Trophoblast cell (in vitro differentiated cells and primary cell): ENCODE measurements around the gene SH3BP5L.

Experiments
- DNase-seq, 2 donors: peaks; one replicate each; pipeline ENCODE4 v3.0.0-alpha.2; 2016
- H2AFZ ChIP-seq: 2 replicates; pipeline ENCODE4 v1.6.1; 2013; ENCODE audit warnings: low read length, moderate library complexity, mild to moderate bottlenecking; ENCODE audit not compliant: insufficient read depth, poor library complexity
- H2AK5ac ChIP-seq: 2 replicates; pipeline ENCODE4 v1.6.1; 2013; ENCODE audit warnings: mild to moderate bottlenecking, low read length
- H2BK120ac ChIP-seq: 2 replicates; pipeline ENCODE4 v1.6.1; 2013; ENCODE audit warnings: low read length, mild to moderate bottlenecking, moderate library complexity; ENCODE audit not compliant: insufficient read depth, poor library complexity
- H2BK12ac ChIP-seq: 2 replicates; pipeline ENCODE4 v1.6.1; 2013; ENCODE audit warnings: mild to moderate bottlenecking, low read length, moderate library complexity
- H2BK5ac ChIP-seq: 2 replicates; pipeline ENCODE4 v1.6.1; 2013; ENCODE audit warnings: low read length, low read depth, moderate library complexity, mild to moderate bottlenecking; ENCODE audit not compliant: poor library complexity
- H3K14ac ChIP-seq: 2 replicates; pipeline ENCODE4 v1.6.1; 2013; ENCODE audit warnings: mild to moderate bottlenecking, low read length
- H3K18ac ChIP-seq: 2 replicates; pipeline ENCODE4 v1.6.1; 2013; ENCODE audit warnings: mild to moderate bottlenecking, low read length
- H3K23ac ChIP-seq: 2 replicates; pipeline ENCODE4 v1.6.1; 2013; ENCODE audit warnings: low read length
- H3K27ac ChIP-seq: 2 replicates; pipeline ENCODE4 v1.5.1; 2013; ENCODE audit warnings: low read depth, mild to moderate bottlenecking, inconsistent platforms, low read length, moderate library complexity
- H3K27me3 ChIP-seq: 2 replicates; pipeline ENCODE4 v1.6.1; 2013; ENCODE audit warnings: inconsistent platforms, mild to moderate bottlenecking, low read length, moderate library complexity; ENCODE audit not compliant: insufficient read depth
- H3K36me3 ChIP-seq, 2 experiments: 1 replicate in 1 of 2; 2 replicates in 1 of 2; pipeline ENCODE4 v1.6.1; 2013; ENCODE audit warnings: low read length in 2 of 2, mild to moderate bottlenecking in 2 of 2, moderate library complexity in 1 of 2; ENCODE audit not compliant: insufficient read depth in 2 of 2, control insufficient read depth in 1 of 2
- H3K4ac ChIP-seq: 2 replicates; pipeline ENCODE4 v1.6.1; 2013; ENCODE audit warnings: low read depth, mild to moderate bottlenecking, low read length, moderate library complexity
- H3K4me1 ChIP-seq, 2 experiments: 1 replicate in 1 of 2; 2 replicates in 1 of 2; pipeline ENCODE4 v1.6.1; 2013; ENCODE audit warnings: low read length in 2 of 2, mild to moderate bottlenecking in 2 of 2, moderate library complexity in 1 of 2; ENCODE audit not compliant: insufficient read depth in 2 of 2, control insufficient read depth in 1 of 2
- H3K4me2 ChIP-seq: 2 replicates; pipeline ENCODE4 v1.6.1; 2013; ENCODE audit warnings: inconsistent platforms, mild to moderate bottlenecking, low read length, moderate library complexity
- H3K4me3 ChIP-seq: 2 replicates; pipeline ENCODE4 v1.5.1; 2013; ENCODE audit warnings: mild to moderate bottlenecking, low read depth, low read length, inconsistent platforms
- H3K79me1 ChIP-seq: one replicate; pipeline ENCODE4 v1.6.1; 2013; ENCODE audit warnings: low read length
- H3K79me2 ChIP-seq: 2 replicates; pipeline ENCODE4 v1.6.1; 2013; ENCODE audit warnings: low read length, mild to moderate bottlenecking; ENCODE audit not compliant: control insufficient read depth, insufficient read depth, poor library complexity
- H3K9ac ChIP-seq: 2 replicates; pipeline ENCODE4 v1.6.1; 2013; ENCODE audit warnings: mild to moderate bottlenecking, low read length
- H3K9me3 ChIP-seq: 2 replicates; pipeline ENCODE4 v1.6.1; 2013; ENCODE audit warnings: low read depth, mild to moderate bottlenecking, control low read depth, inconsistent platforms, low read length; ENCODE audit not compliant: insufficient read depth
- H4K12ac ChIP-seq: 2 replicates; pipeline ENCODE4 v1.6.1; 2013; ENCODE audit warnings: low read depth, mild to moderate bottlenecking, low read length, moderate library complexity
- H4K8ac ChIP-seq: 2 replicates; pipeline ENCODE4 v1.6.1; 2013; ENCODE audit warnings: low read depth, mild to moderate bottlenecking, low read length, moderate library complexity
- H4K91ac ChIP-seq: one replicate; pipeline ENCODE4 v1.6.1; 2013; ENCODE audit warnings: low read depth, mild to moderate bottlenecking, low read length, moderate library complexity
- WGBS: extraction: QIAGEN DNeasy Blood & Tissue Kit; methylation state at CpG from one replicate; pipeline ENCODE4 v1.1.7; 2013; ENCODE audit warnings: missing lambda C conversion rate; ENCODE audit not compliant: insufficient read length, insufficient coverage; ENCODE audit errors: extremely low coverage; 5-methylcytosine and 5-hydroxymethylcytosine counted together

SH3BP5L gene

GRCh38 chr1:248871837-248872401 is 46.2 kb upstream of the SH3BP5L start:
- H3K23ac ChIP-seq: no peak overlapping the region
- peak; percentile 45 to 86 for DNase-seq
- H3K4me3 ChIP-seq: no peak overlapping the region
- WGBS: no CpG with 5 or more reads among the region's 3 CpGs
- H3K79me2 ChIP-seq: no peaks in the 10 kb centered on the region
- H4K8ac ChIP-seq: no peak overlapping the region
- no peak overlapping the region for H2AK5ac ChIP-seq
- no peak overlapping the region for H3K18ac ChIP-seq
- peaks cover 0 to 3% of the 10 kb centered on the region in 2 experiments for H3K4me1 ChIP-seq
- no peaks in the 10 kb centered on the region for H3K9me3 ChIP-seq
- peak overlapping the region; percentile 22 for H3K14ac ChIP-seq
- H3K4me2 ChIP-seq: no peak overlapping the region
- peaks cover 4% of the 10 kb centered on the region for H3K79me1 ChIP-seq
- H3K27ac ChIP-seq: no peak overlapping the region
- H2BK12ac ChIP-seq: no peak overlapping the region
- H2BK5ac ChIP-seq: no peak overlapping the region
- no peak overlapping the region for H2BK120ac ChIP-seq
- no peak overlapping the region for H4K91ac ChIP-seq
- no peaks in the 10 kb centered on the region for H3K27me3 ChIP-seq
- peak overlapping the region; percentile 50 for H4K12ac ChIP-seq
- no peak overlapping the region for H3K9ac ChIP-seq
- H3K4ac ChIP-seq: no peak overlapping the region
- no peaks in the 10 kb centered on the region for H3K36me3 ChIP-seq
- no peak overlapping the region for H2AFZ ChIP-seq

- WGBS: no CpG with 5 or more reads among the region's 46 CpGs
- Histone ChIP-seq H3K27me3 (no peaks in the 10 kb centered on the region), H3K18ac (no peak overlapping the region), H2BK120ac (no peak overlapping the region), H3K14ac (peak overlapping the region; percentile 16), H3K23ac (no peak overlapping the region), H4K12ac (no peak overlapping the region), H2AFZ (peak overlapping the region; percentile 78), H3K4me3 (peak overlapping the region; percentile 70), H2BK12ac (no peak overlapping the region), H2BK5ac (no peak overlapping the region), H3K36me3 (no peaks in the 10 kb centered on the region), H4K91ac (peak overlapping the region; percentile 29), H3K4me1 (peaks cover 8 to 13% of the 10 kb centered on the region in 2 experiments), H3K4me2 (peak overlapping the region; percentile 99), H4K8ac (peak overlapping the region; percentile 80), H3K4ac (no peak overlapping the region), H2AK5ac (no peak overlapping the region), H3K27ac (no peak overlapping the region), H3K79me1 (peaks cover 11% of the 10 kb centered on the region), H3K79me2 (peaks cover 8% of the 10 kb centered on the region), H3K9me3 (peaks cover 4% of the 10 kb centered on the region), H3K9ac (peak overlapping the region; percentile 72)
- DNase-seq: peak; percentile 63 to 86
These were observed 37.5 kb upstream of the SH3BP5L start for GRCh38 chr1:248862998-248863881.

DNA sequence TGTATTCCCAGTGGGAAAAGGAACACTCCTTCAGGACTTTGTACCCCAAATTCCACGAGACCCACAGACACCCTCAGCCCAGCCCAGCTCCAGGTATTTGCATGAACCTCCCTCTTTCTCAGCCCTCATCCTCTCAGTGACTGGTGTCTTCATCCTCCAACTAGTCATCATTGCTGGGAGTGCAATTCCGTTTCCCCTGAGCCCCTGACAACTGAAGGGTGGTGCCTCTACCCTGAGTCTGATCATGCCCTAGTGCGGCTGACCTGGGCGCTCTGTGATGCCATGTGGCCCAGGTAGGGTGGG is 36.9 kb upstream of the SH3BP5L start:
- peaks cover 12 to 16% of the 10 kb centered on the region in 2 experiments for H3K4me1 ChIP-seq
- H4K8ac ChIP-seq: peak overlapping the region; percentile 78
- no peak overlapping the region for H3K9ac ChIP-seq
- H3K14ac ChIP-seq: peak overlapping the region; percentile 16
- H3K4me3 ChIP-seq: peak overlapping the region; percentile 70
- H3K23ac ChIP-seq: no peak overlapping the region
- peaks cover 17% of the 10 kb centered on the region for H3K79me1 ChIP-seq
- H3K79me2 ChIP-seq: peaks cover 13% of the 10 kb centered on the region
- peak overlapping the region; percentile 3 for H4K91ac ChIP-seq
- WGBS: no CpG with 5 or more reads among the region's 4 CpGs
- H3K4ac ChIP-seq: no peak overlapping the region
- DNase-seq: no peak
- H3K36me3 ChIP-seq: no peaks in the 10 kb centered on the region
- no peak overlapping the region for H4K12ac ChIP-seq
- H2AFZ ChIP-seq: peak overlapping the region; percentile 68
- H2AK5ac ChIP-seq: no peak overlapping the region
- H3K18ac ChIP-seq: no peak overlapping the region
- H3K27ac ChIP-seq: no peak overlapping the region
- H2BK12ac ChIP-seq: no peak overlapping the region
- peak overlapping the region; percentile 99 for H3K4me2 ChIP-seq
- no peak overlapping the region for H2BK120ac ChIP-seq
- H2BK5ac ChIP-seq: no peak overlapping the region
- H3K9me3 ChIP-seq: peaks cover 5% of the 10 kb centered on the region
- no peaks in the 10 kb centered on the region for H3K27me3 ChIP-seq

GRCh38 chr1:248861616-248862015 is 35.9 kb upstream of the SH3BP5L start:
- H3K4ac ChIP-seq: no peak overlapping the region
- H3K9me3 ChIP-seq: peaks cover 5% of the 10 kb centered on the region
- H3K4me3 ChIP-seq: no peak overlapping the region
- H2AFZ ChIP-seq: no peak overlapping the region
- H3K36me3 ChIP-seq: no peaks in the 10 kb centered on the region
- H3K27ac ChIP-seq: no peak overlapping the region
- H3K79me2 ChIP-seq: peaks cover 15% of the 10 kb centered on the region
- H3K23ac ChIP-seq: no peak overlapping the region
- no peaks in the 10 kb centered on the region for H3K27me3 ChIP-seq
- H3K18ac ChIP-seq: no peak overlapping the region
- H4K8ac ChIP-seq: no peak overlapping the region
- H3K4me2 ChIP-seq: no peak overlapping the region
- no CpG with 5 or more reads among the region's 2 CpGs for WGBS
- peaks cover 20% of the 10 kb centered on the region for H3K79me1 ChIP-seq
- no peak overlapping the region for H3K14ac ChIP-seq
- no peak overlapping the region for H4K12ac ChIP-seq
- peaks cover 18 to 21% of the 10 kb centered on the region in 2 experiments for H3K4me1 ChIP-seq
- H4K91ac ChIP-seq: no peak overlapping the region
- no peak overlapping the region for H2BK12ac ChIP-seq
- no peak for DNase-seq
- no peak overlapping the region for H2AK5ac ChIP-seq
- no peak overlapping the region for H2BK5ac ChIP-seq
- no peak overlapping the region for H3K9ac ChIP-seq
- no peak overlapping the region for H2BK120ac ChIP-seq
